Left lobe of liver (tissue), 2 donors: ENCODE results near the gene APBB1. TPM values are rescaled to one million over a fixed set of nuclear protein-coding genes. Genes with fewer than 3 reads are reported as not detected.

Experiments used
- ATAC-seq: fragments of 200-7000 bp; cut with Tn5 transposase; one replicate; pipeline ENCODE4 v1.9.1; 2020; ENCODE audit warnings: mild to moderate bottlenecking, moderate library complexity
- DNase-seq: peaks from one replicate; pipeline ENCODE4 v3.0.0-alpha.2; 2020; ENCODE audit warnings: low spot score
- total RNA-seq: library from RNA; stranded (reverse); gene quantifications from one replicate; pipeline ENCODE4 v1.2.1, GENCODE V29; 2021
- donor health status: DM: no; HTN: no; CAD: no; lungs with moderate emphysema.
- donor health status: DM: no; HTN: yes; CAD: no.

APBB1 gene
- total RNA-seq, 1 donor from 2014 or later: 3.6 TPM

DNA sequence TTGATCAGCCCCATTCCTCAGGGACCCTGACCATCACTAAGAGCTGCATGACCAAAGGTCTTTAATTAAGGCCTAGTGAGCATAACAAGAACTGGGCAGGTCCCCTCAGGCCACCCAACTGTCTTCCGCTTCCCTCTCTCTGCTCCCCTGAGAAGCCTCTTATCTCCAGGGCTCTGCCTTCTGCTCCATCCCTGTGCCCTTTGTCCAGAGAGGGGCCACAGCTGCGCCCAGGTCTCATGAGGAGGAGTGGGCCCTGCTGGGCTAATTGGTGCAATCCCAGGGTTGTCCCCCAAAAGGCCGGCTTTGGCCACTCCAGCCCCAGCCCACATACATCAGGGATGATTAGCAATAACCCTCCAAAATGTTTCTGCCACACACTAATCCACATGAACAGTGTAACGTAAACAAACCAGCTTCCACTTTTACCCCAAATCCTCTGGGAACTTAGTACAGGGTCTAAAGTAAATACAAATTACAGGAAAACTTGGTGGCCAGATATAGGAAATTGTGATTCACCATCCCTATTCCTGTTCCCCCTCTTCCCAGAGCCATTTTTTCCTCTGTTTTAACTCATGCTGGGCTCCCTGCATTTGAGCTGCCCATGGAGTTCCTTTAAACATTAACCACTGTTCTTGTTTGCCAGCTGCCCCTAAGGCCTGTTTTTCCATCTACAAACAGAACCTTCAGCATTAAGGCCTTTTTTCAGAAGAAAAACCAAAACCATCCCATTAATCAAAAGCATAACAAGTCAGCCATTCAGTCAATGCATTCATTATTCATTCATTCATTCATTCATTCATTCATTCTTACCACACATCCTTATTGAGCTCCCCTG lies 64.0 kb downstream of the APBB1 start:
- DNase-seq: peak; percentile 57
- peak; percentile 79 for ATAC-seq

- peak; percentile 82 for DNase-seq
- peak; percentile 92 for ATAC-seq
Observed at GRCh38 chr11:6353367-6353987, 65.4 kb downstream of the APBB1 start.

DNA sequence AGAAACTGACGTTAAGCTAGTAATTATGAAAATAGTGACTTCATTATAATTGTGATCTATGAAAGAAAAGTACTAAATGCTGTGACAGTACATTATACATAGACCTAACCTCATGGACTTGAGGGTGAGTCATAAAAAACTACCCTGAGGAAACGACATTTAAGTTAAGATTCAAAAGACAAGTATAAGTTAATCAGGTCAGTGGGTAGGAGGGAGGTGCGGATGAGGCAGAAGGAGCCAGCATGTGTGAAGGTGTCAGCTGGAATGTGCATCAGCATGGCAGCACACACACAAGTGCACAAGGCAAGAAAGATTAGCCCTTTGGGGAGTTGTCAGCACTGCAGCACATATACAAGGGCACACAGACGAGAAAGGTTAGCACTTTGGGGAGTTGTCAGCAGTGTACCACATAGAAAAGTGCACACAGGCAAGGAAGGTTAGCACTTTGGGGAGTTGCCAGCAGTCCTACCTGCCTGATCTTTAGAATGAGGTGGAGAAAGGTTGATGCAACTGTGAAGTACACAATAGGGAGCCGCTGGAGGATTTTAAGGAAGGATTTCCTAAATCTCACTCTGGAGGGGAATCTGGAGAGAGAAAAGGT lies 67.0 kb downstream of the APBB1 start:
- no peak for ATAC-seq
- DNase-seq: no peak

- DNase-seq: no peak
- no peak for ATAC-seq
Observed at GRCh38 chr11:6350486-6350885, 68.4 kb downstream of the APBB1 start.

DNA sequence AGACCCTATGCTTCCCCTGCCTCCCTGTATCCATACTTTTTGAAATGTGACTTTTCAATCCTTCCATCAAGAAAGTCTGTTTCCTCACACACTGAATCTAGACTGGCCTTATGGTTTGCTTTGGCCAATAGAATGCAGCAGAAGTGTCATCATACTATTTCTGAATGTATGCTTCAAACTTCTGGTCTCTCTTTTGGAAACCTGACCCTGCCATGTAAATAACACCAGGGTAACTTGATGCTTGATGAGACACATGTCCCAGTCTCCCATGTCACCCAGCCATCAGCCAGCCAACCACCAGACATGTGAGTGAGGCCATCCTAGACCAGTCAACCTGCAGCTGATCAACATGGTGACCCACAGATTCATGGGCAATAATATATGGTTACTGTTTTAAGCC lies 68.9 kb downstream of the APBB1 start:
- DNase-seq: no peak
- ATAC-seq: no peak

- DNase-seq (no peak), ATAC-seq (no peak)
Observed at GRCh38 chr11:6345366-6345765, 73.5 kb downstream of the APBB1 start.

Other genes starting within 250 kb of the APBB1 start
- 0.38 TPM for gene OR52B2, start 248.8 kb downstream of the APBB1 start, total RNA-seq
- gene OR52W1, start 219.9 kb downstream of the APBB1 start, total RNA-seq: not detected
- not detected for gene C11orf42, start 213.5 kb downstream of the APBB1 start, total RNA-seq
- gene FHIP1B, start 184.5 kb downstream of the APBB1 start, total RNA-seq: 32.1 TPM
- gene CNGA4, start 180.0 kb downstream of the APBB1 start, total RNA-seq: not detected
- gene CCKBR, start 159.3 kb downstream of the APBB1 start, total RNA-seq: not detected
- 6.1 TPM for gene CAVIN3, start 98.6 kb downstream of the APBB1 start, total RNA-seq
- 62.0 TPM for gene SMPD1, start 28.6 kb downstream of the APBB1 start, total RNA-seq
- 5,455 TPM for gene HPX, start 21.9 kb upstream of the APBB1 start, total RNA-seq
- gene TRIM3, start 54.8 kb upstream of the APBB1 start, total RNA-seq: 7.8 TPM
- gene ARFIP2, start 62.2 kb upstream of the APBB1 start, total RNA-seq: 19.0 TPM
- gene TIMM10B, start 62.4 kb upstream of the APBB1 start, total RNA-seq: 14.2 TPM
- 10.1 TPM for gene DNHD1, start 78.2 kb upstream of the APBB1 start, total RNA-seq
- gene RRP8, start 184.5 kb upstream of the APBB1 start, total RNA-seq: 14.4 TPM
- 41.1 TPM for gene ILK, start 184.7 kb upstream of the APBB1 start, total RNA-seq
- 52.5 TPM for gene TAF10, start 193.1 kb upstream of the APBB1 start, total RNA-seq
- gene TPP1, start 200.3 kb upstream of the APBB1 start, total RNA-seq: 62.4 TPM
- gene DCHS1, start 236.7 kb upstream of the APBB1 start, total RNA-seq: 2.5 TPM